Left renal pelvis (tissue), 4 donors: ENCODE results near the gene PCCA. TPM values are rescaled to one million over a fixed set of nuclear protein-coding genes. Genes with fewer than 3 reads are reported as not detected.
"Not testable (repeated sequence)": the region's sequence is repeated elsewhere in the genome, so short reads cannot be mapped to it uniquely, and the experiment has no call there.

ENCODE experiments used
- DNase-seq, 4 donors: peaks; one replicate each; pipeline ENCODE4 v3.0.0-alpha.2; 2013; ENCODE audit warnings: low read depth in 4 of 4, low spot score in 3 of 4
- polyA plus RNA-seq, 4 donors: library from polyadenylated mRNA; unstranded; fragments of 120-200 nt; gene quantifications; one replicate each; pipeline ENCODE4 v1.2.1, GENCODE V29; 2013; ENCODE audit not compliant: insufficient read length in 4 of 4

Gene PCCA
- polyA plus RNA-seq, 4 donors: 25.8 to 66.9 (median 59.1) TPM

GRCh38 chr13:100515410-100515800 lies 426.5 kb downstream of the PCCA start:
- DNase-seq: no peak

DNA sequence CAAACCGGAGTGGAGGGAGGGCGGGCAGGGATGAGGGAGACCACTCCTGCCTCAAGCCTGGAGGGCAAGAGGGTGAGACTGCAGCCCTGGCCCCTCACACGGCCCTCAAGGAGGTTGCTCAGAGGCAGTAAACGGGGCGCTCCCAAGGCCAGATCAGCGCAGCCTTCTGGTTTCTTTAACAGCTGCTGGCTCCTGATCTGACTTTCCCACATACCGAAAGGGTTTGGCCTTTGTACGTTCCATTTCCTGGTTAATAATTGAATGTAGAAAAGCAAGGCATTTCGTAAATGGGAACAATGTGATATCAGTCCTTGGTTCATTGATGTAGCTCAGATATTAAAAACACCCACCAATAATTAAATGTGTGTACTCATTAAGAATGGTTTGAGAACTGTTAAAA lies 428.2 kb downstream of the PCCA start:
- DNase-seq: no peak

DNA sequence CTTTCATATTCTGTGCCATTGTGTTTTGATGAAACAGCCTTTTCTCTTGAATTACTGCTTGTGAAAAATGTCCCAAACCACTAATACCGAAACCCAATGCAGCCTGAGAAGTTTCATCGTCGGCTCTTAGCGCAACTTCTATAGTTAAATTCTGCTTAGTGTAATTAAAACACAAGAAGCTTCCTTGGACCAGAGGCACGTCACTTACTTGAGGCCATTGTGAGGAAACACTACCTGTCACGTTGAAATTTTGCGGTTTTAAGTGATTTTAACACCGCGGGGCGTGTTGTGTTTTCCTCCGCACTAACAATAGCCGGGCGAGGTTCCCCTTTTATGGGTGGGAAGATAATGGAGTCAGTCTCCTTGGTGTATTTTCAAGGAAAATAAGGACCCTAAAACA lies 428.8 kb downstream of the PCCA start:
- DNase-seq: no peak

DNA sequence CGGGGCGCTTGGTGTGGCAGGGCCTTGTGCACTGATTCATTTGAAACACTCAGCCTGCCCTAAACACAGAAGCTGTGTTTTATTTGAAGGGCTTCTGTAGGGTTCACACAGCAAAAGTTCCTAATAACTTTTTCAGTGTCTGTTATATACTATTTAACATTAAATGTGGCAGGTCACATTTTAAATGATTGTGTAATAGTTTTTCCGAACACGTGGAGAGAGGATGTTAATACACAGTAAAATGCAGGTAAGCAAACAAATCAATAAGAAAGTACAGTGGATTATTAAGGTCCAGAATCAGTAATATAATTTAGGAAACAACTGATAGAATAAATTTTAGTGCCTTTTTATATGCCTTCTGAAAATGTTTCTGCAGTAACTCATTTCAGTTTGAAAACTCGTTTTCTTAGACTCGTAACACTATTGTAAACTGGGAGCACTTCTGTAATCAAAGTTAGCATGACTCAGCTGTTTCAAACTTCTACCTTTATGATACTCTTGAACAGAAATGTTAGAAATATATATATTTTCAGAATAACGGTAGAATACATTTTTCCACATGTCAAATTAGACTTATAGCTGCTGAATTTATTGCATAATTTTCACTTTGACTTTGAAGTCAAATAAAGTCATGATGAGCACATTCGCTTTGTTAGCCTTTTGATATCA lies 429.6 kb downstream of the PCCA start:
- DNase-seq: no peak

GRCh38 chr13:100519626-100520025 lies 430.7 kb downstream of the PCCA start:
- DNase-seq: no peak

GRCh38 chr13:100520936-100521850 lies 432.3 kb downstream of the PCCA start:
- DNase-seq: no peak

GRCh38 chr13:100521851-100522617 lies 433.1 kb downstream of the PCCA start:
- DNase-seq: no peak

GRCh38 chr13:100522618-100523309 lies 433.9 kb downstream of the PCCA start:
- DNase-seq: no peak

DNA sequence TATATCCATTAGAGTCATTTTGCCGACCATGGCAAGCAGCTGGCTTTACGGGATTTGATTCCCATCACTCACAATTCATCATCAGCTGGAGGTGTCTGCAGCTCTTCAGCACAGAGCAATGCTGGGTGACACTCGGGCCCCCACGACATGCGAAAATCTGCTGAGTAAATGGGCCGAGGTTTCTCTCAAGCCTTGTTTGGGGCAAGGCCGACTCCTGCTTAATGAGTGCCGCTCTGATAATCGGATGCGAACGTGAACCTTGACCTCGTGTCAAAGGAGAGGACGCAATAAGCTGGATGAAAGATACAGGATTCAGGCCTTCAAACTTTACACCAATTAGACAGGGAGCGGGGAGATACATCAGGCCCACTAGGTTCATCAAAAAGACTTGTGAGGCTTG lies 434.5 kb downstream of the PCCA start:
- DNase-seq: no peak

DNA sequence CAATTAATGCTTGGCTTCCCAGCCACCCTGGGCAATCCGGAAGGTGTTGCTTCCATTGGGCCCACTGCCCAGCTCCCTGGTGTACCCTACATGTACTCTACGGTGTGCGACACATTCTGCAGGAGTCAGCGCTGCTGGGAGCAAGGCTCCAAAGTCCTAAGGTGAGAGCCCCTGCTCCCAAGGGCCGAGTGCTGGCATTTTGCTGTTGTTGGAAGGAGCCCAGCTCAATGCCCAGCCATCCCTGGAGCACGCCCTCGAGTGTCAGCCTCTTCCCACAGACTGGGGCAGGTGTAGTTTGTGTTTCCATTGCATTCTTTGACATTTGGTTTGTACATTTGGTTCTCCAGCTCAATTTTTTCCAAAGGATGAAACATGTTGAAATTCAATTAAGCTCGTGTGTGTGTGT lies 435.1 kb downstream of the PCCA start:
- DNase-seq: no peak

DNA sequence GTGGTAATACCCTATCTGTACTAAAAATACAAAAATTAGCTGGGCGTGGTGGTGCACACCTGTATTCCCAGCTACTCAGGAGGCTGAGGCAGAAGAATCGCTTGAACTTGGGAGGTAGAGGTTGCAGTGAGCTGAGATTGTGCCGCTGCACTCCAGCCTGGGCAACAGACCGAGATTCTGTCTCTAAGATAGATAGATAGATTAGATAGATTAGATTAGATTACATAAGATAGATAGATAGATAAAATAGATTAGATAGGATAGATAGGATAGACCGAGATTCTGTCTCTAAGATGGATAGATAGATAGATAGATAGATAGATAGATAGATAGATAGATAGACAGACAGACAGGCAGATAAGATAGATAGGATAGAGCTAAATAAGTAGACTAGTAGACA lies 435.8 kb downstream of the PCCA start:
- not testable (repeated sequence) for DNase-seq

DNA sequence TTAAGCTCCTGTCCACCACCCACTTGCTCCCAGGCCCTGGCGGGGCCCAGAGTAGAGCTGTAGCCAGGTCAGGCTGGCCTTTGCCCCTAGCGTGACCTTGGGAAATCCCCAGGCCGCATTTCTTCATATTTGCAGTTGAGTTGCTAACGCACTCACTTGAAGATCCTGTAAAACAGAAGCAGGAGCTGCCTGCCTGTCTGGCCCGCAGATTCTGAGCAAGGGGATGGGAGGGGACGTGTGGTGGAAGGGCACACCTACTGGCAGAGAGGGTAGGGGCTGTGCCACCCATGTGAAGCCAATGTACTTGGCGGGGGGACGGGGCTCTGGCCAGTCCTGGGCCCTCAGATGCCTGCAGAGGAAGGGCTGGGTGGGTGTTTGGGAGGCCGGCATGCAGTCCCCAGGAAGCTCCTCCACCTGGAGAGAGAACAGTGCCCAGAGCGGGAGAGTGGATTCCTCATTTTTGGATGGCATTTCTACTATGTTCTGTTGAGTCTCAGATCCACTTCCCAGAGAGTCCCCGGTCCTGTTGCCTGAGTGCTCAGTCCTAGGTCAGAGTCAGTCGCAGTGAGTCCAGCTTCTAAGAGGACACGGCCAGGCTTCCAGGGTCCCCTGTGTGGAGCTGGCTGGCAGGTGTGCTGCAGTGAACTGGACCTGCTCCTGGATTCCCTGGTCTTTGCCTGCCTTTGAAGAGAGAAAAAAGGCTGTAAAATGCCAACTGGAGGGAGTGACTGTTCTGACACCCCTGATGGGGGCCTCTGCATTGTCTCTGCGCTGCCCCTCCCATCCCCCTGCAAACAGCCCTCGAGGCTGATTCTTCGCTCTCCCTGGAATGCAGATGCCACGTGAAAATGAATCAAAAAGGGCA lies 436.8 kb downstream of the PCCA start:
- no peak for DNase-seq

DNA sequence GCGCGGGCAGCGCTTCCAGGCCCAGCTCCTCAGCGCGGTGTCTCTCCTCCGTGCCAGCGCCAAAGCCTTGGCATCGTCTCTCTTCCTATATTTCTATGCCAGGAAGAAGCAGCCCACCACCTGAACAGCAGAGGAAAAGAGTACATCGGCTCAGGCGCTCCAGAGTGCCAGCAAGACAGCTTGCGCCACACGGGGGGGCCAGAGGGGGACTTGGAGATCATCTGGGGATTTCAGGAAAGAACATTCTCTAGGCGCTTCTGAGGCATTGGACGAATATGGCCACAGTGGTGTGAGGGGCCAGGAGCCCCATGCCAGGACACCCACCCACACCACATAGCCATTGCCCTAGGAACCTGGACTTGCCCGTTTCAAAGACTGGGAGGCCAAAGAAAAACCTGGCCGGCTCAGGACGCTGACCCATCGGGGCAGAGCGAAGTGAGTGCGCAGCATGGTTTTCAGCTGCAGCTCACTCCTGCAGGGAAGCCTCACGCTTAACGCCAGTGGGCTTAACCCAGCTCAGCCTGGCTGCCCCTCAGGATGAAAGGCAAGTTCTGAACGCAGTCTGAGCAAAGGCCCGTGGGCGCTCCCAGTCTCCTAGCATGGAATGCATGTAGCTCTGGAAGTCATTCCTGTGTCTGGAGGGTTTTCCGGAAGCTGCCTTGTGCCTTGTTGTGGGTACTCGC lies 437.6 kb downstream of the PCCA start:
- DNase-seq: no peak

- no peak for DNase-seq
Measured at GRCh38 chr13:100527644-100528043, 438.8 kb downstream of the PCCA start.

- DNase-seq: no peak
Measured at GRCh38 chr13:100528353-100528752, 439.5 kb downstream of the PCCA start.

DNA sequence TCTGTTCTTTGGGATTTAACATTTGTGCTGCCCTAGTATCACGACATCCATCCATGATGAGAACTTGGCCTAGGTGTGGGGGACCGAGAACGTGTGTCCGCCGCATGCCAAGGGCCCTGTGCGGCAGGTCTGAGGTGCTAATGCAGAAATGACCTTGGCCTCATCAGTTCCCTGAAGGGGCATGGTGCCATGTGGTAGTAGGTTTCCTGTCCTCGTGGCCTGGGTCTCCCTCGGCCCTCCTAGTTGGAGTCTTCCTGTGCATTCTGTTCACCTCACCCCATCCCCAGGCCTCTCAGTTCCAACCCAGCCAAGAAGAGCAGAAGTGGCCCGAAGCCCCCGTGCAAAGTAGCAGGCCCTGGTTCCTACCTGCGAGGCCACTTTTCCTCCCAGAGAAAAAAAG lies 439.9 kb downstream of the PCCA start:
- DNase-seq: no peak

- DNase-seq: no peak
Measured at GRCh38 chr13:100529666-100530377, 440.9 kb downstream of the PCCA start.

GRCh38 chr13:100530671-100531213 lies 441.8 kb downstream of the PCCA start:
- no peak for DNase-seq
